Measurements from ENCODE around the gene SPINK8. TPM values are rescaled to one million over a fixed set of nuclear protein-coding genes. Genes with fewer than 3 reads are reported as not detected.

Gene SPINK8
- total and polyA plus RNA-seq, 4 donors = not detected

GRCh38 chr3:48294611-48295263 lies 38.7 kb downstream of the SPINK8 start:
- DNase-seq (ENCODE audit: low spot score) = no peak
- WGBS = 96% methylated on average over 12 of the region's 12 CpGs
- no peaks in the 10 kb centered on the region for H3K9me3 ChIP-seq (ENCODE audit: control insufficient read depth in 4 of 4, low read length in 3 of 4)
- H3K27me3 ChIP-seq (ENCODE audit: control insufficient read depth in 4 of 4, insufficient read depth in 4 of 4, low read length in 3 of 4) = no peaks in the 10 kb centered on the region
- TF ChIP-seq NR2F2 (IDR thresholded peaks at IDR 0.05) (no peak), HNF4G (IDR thresholded peaks at IDR 0.05) (no peak), HNF4A (conservative IDR thresholded peaks at IDR 0.05) (no peak), ATF3 (IDR thresholded peaks at IDR 0.05) (no peak)
- TF ChIP-seq, protein P1, sequence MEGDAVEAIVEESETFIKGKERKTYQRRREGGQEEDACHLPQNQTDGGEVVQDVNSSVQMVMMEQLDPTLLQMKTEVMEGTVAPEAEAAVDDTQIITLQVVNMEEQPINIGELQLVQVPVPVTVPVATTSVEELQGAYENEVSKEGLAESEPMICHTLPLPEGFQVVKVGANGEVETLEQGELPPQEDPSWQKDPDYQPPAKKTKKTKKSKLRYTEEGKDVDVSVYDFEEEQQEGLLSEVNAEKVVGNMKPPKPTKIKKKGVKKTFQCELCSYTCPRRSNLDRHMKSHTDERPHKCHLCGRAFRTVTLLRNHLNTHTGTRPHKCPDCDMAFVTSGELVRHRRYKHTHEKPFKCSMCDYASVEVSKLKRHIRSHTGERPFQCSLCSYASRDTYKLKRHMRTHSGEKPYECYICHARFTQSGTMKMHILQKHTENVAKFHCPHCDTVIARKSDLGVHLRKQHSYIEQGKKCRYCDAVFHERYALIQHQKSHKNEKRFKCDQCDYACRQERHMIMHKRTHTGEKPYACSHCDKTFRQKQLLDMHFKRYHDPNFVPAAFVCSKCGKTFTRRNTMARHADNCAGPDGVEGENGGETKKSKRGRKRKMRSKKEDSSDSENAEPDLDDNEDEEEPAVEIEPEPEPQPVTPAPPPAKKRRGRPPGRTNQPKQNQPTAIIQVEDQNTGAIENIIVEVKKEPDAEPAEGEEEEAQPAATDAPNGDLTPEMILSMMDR (IDR thresholded peaks at IDR 0.05; ENCODE audit: low read depth, low read length, missing input control) = no peak
- TF ChIP-seq, protein P2, sequence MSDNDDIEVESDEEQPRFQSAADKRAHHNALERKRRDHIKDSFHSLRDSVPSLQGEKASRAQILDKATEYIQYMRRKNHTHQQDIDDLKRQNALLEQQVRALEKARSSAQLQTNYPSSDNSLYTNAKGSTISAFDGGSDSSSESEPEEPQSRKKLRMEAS (IDR thresholded peaks at IDR 0.05) = no peak
- H3K36me3 ChIP-seq (ENCODE audit: control insufficient read depth in 4 of 4, insufficient read depth in 3 of 4, low read depth in 1 of 4, low read length in 3 of 4) = peaks cover 2 to 38% (median 32%) of the 10 kb centered on the region in 4 donors
- H3K4me3 ChIP-seq (ENCODE audit: low read depth in 1 of 3, low read length in 3 of 3) = no peak overlapping the region
- no peak overlapping the region for H3K9ac ChIP-seq (ENCODE audit: low read depth in 1 of 2, low read length in 2 of 2)
- peaks cover 0 to 3% (median 0%) of the 10 kb centered on the region in 4 donors for H3K4me1 ChIP-seq (ENCODE audit: control insufficient read depth in 4 of 4, insufficient read depth in 4 of 4, low read length in 3 of 4)
- H3K27ac ChIP-seq (ENCODE audit: low read depth in 1 of 2, low read length in 2 of 2) = no peak overlapping the region

DNA sequence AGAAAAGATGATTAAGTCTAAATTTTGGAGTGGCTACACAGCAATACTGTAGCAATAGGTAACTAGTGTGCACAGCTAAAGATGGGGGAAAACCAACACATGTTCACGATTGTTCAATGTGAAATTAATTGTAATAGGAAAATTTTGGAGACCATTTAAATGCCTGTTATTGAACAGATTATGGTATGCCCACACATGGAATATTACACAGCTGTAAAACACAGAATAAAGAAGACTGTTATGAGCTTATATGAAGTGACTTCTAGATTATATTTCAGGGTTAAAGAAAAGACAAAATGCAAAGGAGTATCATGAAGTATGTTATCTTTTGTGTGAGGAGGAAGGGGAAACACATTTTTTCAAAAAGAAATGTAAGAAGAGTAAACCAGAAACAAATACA lies 43.8 kb downstream of the SPINK8 start:
- H3K4me3 ChIP-seq (ENCODE audit: low read depth in 1 of 3, low read length in 3 of 3) = no peak overlapping the region
- H3K4me1 ChIP-seq (ENCODE audit: control insufficient read depth in 4 of 4, insufficient read depth in 4 of 4, low read length in 3 of 4) = no peaks in the 10 kb centered on the region
- H3K9ac ChIP-seq (ENCODE audit: low read depth in 1 of 2, low read length in 2 of 2) = no peak overlapping the region
- no peak for TF ChIP-seq GABPA (IDR thresholded peaks at IDR 0.05 in 1 of 2, conservative IDR thresholded peaks at IDR 0.05 in 1 of 2)
- TF ChIP-seq YY1 (IDR thresholded peaks at IDR 0.05) = no peak
- no peak for TF ChIP-seq NR2F2 (IDR thresholded peaks at IDR 0.05)
- TF ChIP-seq EGR1 (IDR thresholded peaks at IDR 0.05; ENCODE audit: low read depth in 2 of 2) = no peak
- TF ChIP-seq FOXA1 (IDR thresholded peaks at IDR 0.05) = no peak
- no peak for TF ChIP-seq FOXA2 (IDR thresholded peaks at IDR 0.05)
- TF ChIP-seq, protein P2 (IDR thresholded peaks at IDR 0.05) = no peak
- no peak for TF ChIP-seq RXRA (IDR thresholded peaks at IDR 0.05)
- no peak for TF ChIP-seq TAF1 (conservative IDR thresholded peaks at IDR 0.05)
- TF ChIP-seq ZBTB33 (IDR thresholded peaks at IDR 0.05) = no peak
- TF ChIP-seq HNF4A (conservative IDR thresholded peaks at IDR 0.05) = no peak
- 87% methylated on average over 1 of the region's 1 CpG for WGBS
- no peaks in the 10 kb centered on the region for H3K9me3 ChIP-seq (ENCODE audit: control insufficient read depth in 4 of 4, low read length in 3 of 4)
- no peak for DNase-seq (ENCODE audit: low spot score)
- no peak overlapping the region for H3K27ac ChIP-seq (ENCODE audit: low read depth in 1 of 2, low read length in 2 of 2)
- no peaks in the 10 kb centered on the region for H3K27me3 ChIP-seq (ENCODE audit: control insufficient read depth in 4 of 4, insufficient read depth in 4 of 4, low read length in 3 of 4)
- peaks cover 1 to 17% (median 10%) of the 10 kb centered on the region in 4 donors for H3K36me3 ChIP-seq (ENCODE audit: control insufficient read depth in 4 of 4, insufficient read depth in 3 of 4, low read depth in 1 of 4, low read length in 3 of 4)

Data from liver (tissue), 9 donors.